SK-N-MC (cell line): ENCODE data around the gene RPLP2.

Source experiments
- EZH2 ChIP-seq: fragments of 200-600 bp; sonication (generic); IDR thresholded peaks from one replicate; pipeline ENCODE4 v1.6.1; 2017; ENCODE audit warnings: antibody characterized with exemption
- POLR2AphosphoS5 ChIP-seq: IDR thresholded peaks from 2 replicates; pipeline ENCODE4 v1.6.1; 2012; ENCODE audit warnings: mild to moderate bottlenecking, low read depth, low read length, borderline replicate concordance

GRCh38 chr11:779955-780532 is 29.7 kb upstream of the RPLP2 start:
- TF ChIP-seq EZH2 (no peak), POLR2AphosphoS5 (no peak)
